Right lobe of liver (tissue), 4 donors: ENCODE results near the gene HS1BP3.

Source experiments
- CTCF ChIP-seq, 4 donors: fragments of 200-600 bp in 3 of 4; fragments of 450-650 bp in 1 of 4; IDR thresholded peaks; one replicate each; pipeline versions ENCODE4 v1.5.1 to v1.8.0; 2016 to 2022; ENCODE audit warnings: antibody characterized with exemption in 4 of 4, mild to moderate bottlenecking in 2 of 4
- POLR2A ChIP-seq: fragments of 450-650 bp; IDR thresholded peaks from one replicate; pipeline ENCODE4 v1.6.1; 2017; ENCODE audit warnings: antibody characterized with exemption, mild to moderate bottlenecking
- donor health status: DM: no; HTN: no; CAD: no.
- donor health status: DM: no; HTN: no; CAD: no.
- donor health status: DM: no; HTN: yes; CAD: no.

- peak; percentile 8 to 20 (median 12) for TF ChIP-seq CTCF (IDR thresholded peaks at IDR 0.05)
- TF ChIP-seq POLR2A: no peak
Observed at GRCh38 chr2:20592106-20593071, 58.5 kb downstream of the HS1BP3 start.
